Upper lobe of left lung (tissue), 6 donors: ENCODE measurements around the gene PRPF40B. TPM values are rescaled to one million over a fixed set of nuclear protein-coding genes. Genes with fewer than 3 reads are reported as not detected.

Experiments
- ATAC-seq, 2 donors: fragments of 200-7000 bp; cut with Tn5 transposase; one replicate each; pipeline ENCODE4 v1.9.1; 2022; ENCODE audit warnings: mild to moderate bottlenecking in 2 of 2, moderate library complexity in 2 of 2; ENCODE audit not compliant: low FRiP score in 2 of 2
- DNase-seq, 2 donors: peaks; one replicate each; pipeline ENCODE4 v3.0.0-alpha.2; 2019 to 2020
- H3K27ac ChIP-seq, 4 donors: fragments of 200-600 bp; sonication (generic); one replicate each; pipeline ENCODE4 v1.5.1; 2016 to 2019
- H3K27me3 ChIP-seq, 4 donors: fragments of 200-600 bp; sonication (generic); one replicate each; pipeline ENCODE4 v1.5.1; 2017 to 2019
- H3K36me3 ChIP-seq, 4 donors: fragments of 200-600 bp; sonication (generic); one replicate each; pipeline ENCODE4 v1.5.1; 2016 to 2019
- H3K4me1 ChIP-seq, 4 donors: fragments of 200-600 bp; sonication (generic); one replicate each; pipeline ENCODE4 v1.5.1; 2018 to 2019
- H3K4me3 ChIP-seq, 4 donors: fragments of 200-600 bp; sonication (generic); one replicate each; pipeline ENCODE4 v1.5.1; 2017 to 2019; ENCODE audit warnings: mild to moderate bottlenecking in 2 of 4, moderate library complexity in 1 of 4
- H3K9me3 ChIP-seq, 4 donors: fragments of 200-600 bp; sonication (generic); one replicate each; pipeline ENCODE4 v1.5.1; 2018 to 2019
- CTCF ChIP-seq, 6 experiments: fragments of 450-650 bp in 4 of 6; fragments of 200-600 bp in 2 of 6; sonication (generic) in 2 of 6; IDR thresholded peaks; one replicate each; pipeline ENCODE4 v1.5.1; 2016 to 2019; ENCODE audit warnings: antibody characterized with exemption in 6 of 6
- EP300 ChIP-seq, 4 donors: sonication (generic); formaldehyde crosslinking; IDR thresholded peaks; one replicate each; pipeline ENCODE4 v1.5.1; 2017; ENCODE audit warnings: antibody characterized with exemption in 4 of 4, control low read depth in 2 of 4
- POLR2A ChIP-seq, 4 donors: fragments of 450-650 bp; IDR thresholded peaks; one replicate each; pipeline ENCODE4 v1.5.1; 2016 to 2017; ENCODE audit warnings: antibody characterized with exemption in 4 of 4, mild to moderate bottlenecking in 2 of 4
- POLR2AphosphoS5 ChIP-seq, 2 donors: sonication (generic); formaldehyde crosslinking; IDR thresholded peaks; one replicate each; pipeline ENCODE4 v1.5.1; 2017; ENCODE audit warnings: antibody characterized with exemption in 2 of 2
- WGBS, 2 donors: methylation state at CpG; one replicate each; pipeline ENCODE4 v1.1.5; 2017 to 2018; 5-methylcytosine and 5-hydroxymethylcytosine counted together
- total RNA-seq, 6 donors: library from RNA; depleted of rRNA in 4 of 6; stranded (reverse); fragments of >200 nt in 4 of 6; gene quantifications; one replicate each; pipeline versions ENCODE4 v1.1.0 to v1.2.1, GENCODE V29; 2016 to 2021
- donor health status: DM: no; HTN: no; CAD: no; lungs with moderate emphysema.
- donor health status: DM: no; HTN: yes; CAD: no; lungs with severe emphysema.

Gene PRPF40B
- total RNA-seq, 6 donors from 2014 or later = 10.8 to 63.9 (median 16.9) TPM

GRCh38 chr12:49648712-49649003 is 25.3 kb downstream of the PRPF40B start:
- peaks cover 0 to 84% (median 43%) of the 10 kb centered on the region in 4 donors for H3K36me3 ChIP-seq
- ATAC-seq = no peak
- 53 to 65% methylated on average over 3 of the region's 3 CpGs for WGBS, 2 donors

GRCh38 chr12:49649445-49649844 is 26.1 kb downstream of the PRPF40B start:
- 91 to 96% methylated on average over 8 to 11 of the region's 11 CpGs for WGBS, 2 donors
- DNase-seq = peak in 1 of 2 donors; percentile 36
- TF ChIP-seq EP300 (IDR thresholded peaks at IDR 0.05) (no peak), CTCF (IDR thresholded peaks at IDR 0.05) (no peak), POLR2A (IDR thresholded peaks at IDR 0.05) (no peak), POLR2AphosphoS5 (IDR thresholded peaks at IDR 0.05) (no peak)
- no peaks in the 10 kb centered on the region for H3K27me3 ChIP-seq
- H3K36me3 ChIP-seq = peaks cover 0 to 87% (median 43%) of the 10 kb centered on the region in 4 donors
- peak overlapping the region; percentile 69 to 86 (median 77) for H3K27ac ChIP-seq
- no peak overlapping the region for H3K4me3 ChIP-seq
- no peak for ATAC-seq
- no peaks in the 10 kb centered on the region for H3K9me3 ChIP-seq
- peaks cover 42 to 58% (median 46%) of the 10 kb centered on the region in 4 donors for H3K4me1 ChIP-seq

More at GRCh38 chr12:49648712-49649003, 25.3 kb downstream of the PRPF40B start:
- no peak overlapping the region for H3K4me3 ChIP-seq
- H3K9me3 ChIP-seq = no peaks in the 10 kb centered on the region
- peaks cover 42 to 54% (median 48%) of the 10 kb centered on the region in 4 donors for H3K4me1 ChIP-seq
- DNase-seq = no peak
- peak overlapping the region; percentile 69 to 86 (median 77) for H3K27ac ChIP-seq
- no peaks in the 10 kb centered on the region for H3K27me3 ChIP-seq
- TF ChIP-seq POLR2AphosphoS5 (IDR thresholded peaks at IDR 0.05) (no peak), EP300 (IDR thresholded peaks at IDR 0.05) (no peak), POLR2A (IDR thresholded peaks at IDR 0.05) (no peak), CTCF (IDR thresholded peaks at IDR 0.05) (no peak)

GRCh38 chr12:49649892-49650291 is 26.5 kb downstream of the PRPF40B start:
- Histone ChIP-seq H3K27ac (peak overlapping the region in 2 of 4 donors; percentile 79 to 86), H3K36me3 (peaks cover 0 to 91% (median 43%) of the 10 kb centered on the region in 4 donors), H3K27me3 (no peaks in the 10 kb centered on the region), H3K9me3 (no peaks in the 10 kb centered on the region), H3K4me3 (no peak overlapping the region), H3K4me1 (peaks cover 42 to 58% (median 45%) of the 10 kb centered on the region in 4 donors)
- ATAC-seq (no peak), DNase-seq (no peak)
- TF ChIP-seq POLR2AphosphoS5 (IDR thresholded peaks at IDR 0.05) = no peak
- TF ChIP-seq POLR2A (IDR thresholded peaks at IDR 0.05) = no peak
- TF ChIP-seq EP300 (IDR thresholded peaks at IDR 0.05) = no peak
- no peak for TF ChIP-seq CTCF (IDR thresholded peaks at IDR 0.05)
- 80 to 83% methylated on average over 5 of the region's 5 CpGs for WGBS, 2 donors

- Histone ChIP-seq H3K36me3 (peaks cover 0 to 82% (median 37%) of the 10 kb centered on the region in 4 donors), H3K4me1 (peaks cover 33 to 46% (median 35%) of the 10 kb centered on the region in 4 donors), H3K4me3 (no peak overlapping the region), H3K27me3 (no peaks in the 10 kb centered on the region), H3K9me3 (no peaks in the 10 kb centered on the region), H3K27ac (peak overlapping the region in 2 of 4 donors; percentile 30 to 73)
- DNase-seq (no peak), ATAC-seq (no peak)
- WGBS, 2 donors = 71 to 78% methylated on average over 8 of the region's 8 CpGs
- no peak for TF ChIP-seq POLR2A (IDR thresholded peaks at IDR 0.05)
- no peak for TF ChIP-seq POLR2AphosphoS5 (IDR thresholded peaks at IDR 0.05)
- TF ChIP-seq EP300 (IDR thresholded peaks at IDR 0.05) = no peak
- no peak for TF ChIP-seq CTCF (IDR thresholded peaks at IDR 0.05)
These were observed 28.5 kb downstream of the PRPF40B start for GRCh38 chr12:49651855-49652254.

GRCh38 chr12:49652921-49653520 is 29.7 kb downstream of the PRPF40B start:
- H3K4me1 ChIP-seq = peaks cover 23 to 34% (median 25%) of the 10 kb centered on the region in 4 donors
- ATAC-seq = no peak
- TF ChIP-seq POLR2A (IDR thresholded peaks at IDR 0.05) (no peak), EP300 (IDR thresholded peaks at IDR 0.05) (no peak), POLR2AphosphoS5 (IDR thresholded peaks at IDR 0.05) (no peak), CTCF (IDR thresholded peaks at IDR 0.05) (no peak)
- H3K9me3 ChIP-seq = no peaks in the 10 kb centered on the region
- no peak overlapping the region for H3K4me3 ChIP-seq
- no peak for DNase-seq
- H3K36me3 ChIP-seq = peaks cover 0 to 89% (median 39%) of the 10 kb centered on the region in 4 donors
- 78 to 97% methylated on average over 3 to 4 of the region's 4 CpGs for WGBS, 2 donors
- peak overlapping the region in 2 of 4 donors; percentile 73 to 77 for H3K27ac ChIP-seq
- no peaks in the 10 kb centered on the region for H3K27me3 ChIP-seq
